GM19240 (cell line): ENCODE measurements around the gene ZNF580.

Source experiments
- DNase-seq: peaks from one replicate; pipeline ENCODE4 v3.0.0; 2011; ENCODE audit warnings: low spot score; ENCODE audit not compliant: insufficient read length

The ZNF580 gene

DNA sequence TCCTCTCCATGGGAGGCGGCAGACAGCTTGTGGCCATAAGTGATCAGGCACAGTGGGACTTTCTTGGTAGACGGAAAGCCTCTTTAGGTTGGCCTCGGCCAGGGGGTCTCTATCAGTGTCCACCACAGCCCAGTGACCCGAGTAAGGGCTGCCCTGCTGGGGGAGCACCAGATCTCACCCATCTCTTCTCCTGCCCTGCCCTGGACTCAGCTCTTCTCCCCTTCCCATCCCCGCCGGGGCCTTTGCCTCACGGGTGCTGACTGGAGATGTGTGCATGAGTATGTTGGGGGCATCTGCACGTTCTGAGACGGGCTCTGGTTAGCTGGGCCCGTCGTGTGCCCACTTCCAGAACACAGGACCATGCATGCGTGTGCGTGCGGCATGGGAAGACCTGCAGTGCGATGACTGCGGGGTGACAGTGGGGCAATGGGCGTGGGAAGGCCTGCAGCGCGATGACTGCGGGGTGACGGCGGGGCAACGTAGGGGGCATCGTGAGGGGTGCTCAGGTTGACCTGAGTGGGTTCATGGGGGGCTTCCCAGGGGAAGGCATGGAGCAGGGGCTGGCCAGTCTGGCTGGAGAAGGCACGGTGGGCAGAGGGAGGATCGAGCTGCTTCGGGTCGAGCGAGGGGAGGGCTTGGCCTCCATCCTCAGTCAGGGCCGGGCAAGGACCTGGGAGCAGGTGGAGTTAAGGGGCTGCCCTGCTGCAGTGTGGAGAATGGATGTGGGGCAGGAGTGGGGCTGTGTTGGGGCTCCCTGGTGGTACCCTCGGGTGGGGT lies 50.2 kb downstream of the ZNF580 start:
- no peak for DNase-seq

DNA sequence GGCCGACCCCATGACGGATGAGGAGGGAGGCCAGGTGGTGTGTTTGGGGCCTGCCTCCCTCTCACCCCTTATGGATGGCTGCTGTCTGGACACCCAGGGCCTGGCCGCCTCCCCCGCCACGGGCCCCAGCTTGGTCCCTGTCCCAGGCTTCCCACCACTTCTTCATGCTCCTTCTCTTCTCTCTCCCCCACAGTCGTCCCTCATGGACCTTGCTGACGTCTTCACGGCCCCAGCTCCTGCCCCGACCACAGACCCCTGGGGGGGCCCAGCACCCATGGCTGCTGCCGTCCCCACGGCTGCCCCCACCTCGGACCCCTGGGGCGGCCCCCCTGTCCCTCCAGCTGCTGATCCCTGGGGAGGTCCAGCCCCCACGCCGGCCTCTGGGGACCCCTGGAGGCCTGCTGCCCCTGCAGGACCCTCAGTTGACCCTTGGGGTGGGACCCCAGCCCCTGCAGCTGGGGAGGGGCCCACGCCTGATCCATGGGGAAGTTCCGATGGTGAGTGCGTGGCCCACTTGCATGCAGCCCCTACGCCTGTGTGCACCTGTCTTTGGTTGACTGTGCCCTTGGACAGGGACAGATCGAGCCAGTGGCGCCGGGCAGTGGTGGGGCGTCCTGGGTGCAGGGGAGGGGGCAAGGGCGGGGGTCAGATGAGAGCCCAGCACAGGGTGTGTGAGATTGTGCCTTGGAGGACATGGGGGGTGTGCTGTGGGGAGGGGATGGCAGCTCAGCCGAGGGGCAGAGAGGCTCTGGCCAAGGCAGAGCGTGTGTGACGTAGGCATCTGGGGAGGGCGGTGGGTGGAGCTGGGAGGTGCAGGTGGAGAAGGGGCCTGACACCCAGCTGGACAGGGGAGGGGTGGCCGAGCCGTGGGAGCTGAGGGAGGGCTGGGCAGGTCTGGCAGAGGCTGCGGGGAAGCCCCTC lies 51.0 kb downstream of the ZNF580 start:
- no peak for DNase-seq

DNA sequence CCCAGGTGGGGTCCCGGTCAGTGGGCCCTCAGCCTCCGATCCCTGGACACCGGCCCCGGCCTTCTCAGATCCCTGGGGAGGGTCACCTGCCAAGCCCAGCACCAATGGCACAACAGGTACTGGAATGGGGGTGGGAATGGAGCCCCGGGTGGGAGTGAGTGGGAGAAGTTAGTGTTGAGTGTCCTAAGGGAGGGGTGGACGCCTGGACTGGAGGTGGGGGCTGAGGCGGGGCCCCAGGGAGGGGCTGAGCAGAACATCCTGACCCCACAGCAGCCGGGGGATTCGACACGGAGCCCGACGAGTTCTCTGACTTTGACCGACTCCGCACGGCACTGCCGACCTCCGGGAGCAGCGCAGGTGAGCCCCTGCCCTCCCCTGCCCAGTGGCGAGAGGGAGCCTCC lies 51.9 kb downstream of the ZNF580 start:
- DNase-seq = no peak
